HG03558 (cell line): ENCODE results near the gene TIAM2.

ENCODE experiments used
- ATAC-seq: cut with Tn5 transposase; IDR thresholded peaks from one replicate; pipeline ENCODE4 v1.9.1; 2021; ENCODE audit warnings: moderate number of reproducible peaks; ENCODE audit not compliant: unreplicated experiment; ENCODE audit errors: extremely low read depth

Gene TIAM2

GRCh38 chr6:155120034-155120433 lies 124.9 kb downstream of the TIAM2 start:
- no peak for ATAC-seq

DNA sequence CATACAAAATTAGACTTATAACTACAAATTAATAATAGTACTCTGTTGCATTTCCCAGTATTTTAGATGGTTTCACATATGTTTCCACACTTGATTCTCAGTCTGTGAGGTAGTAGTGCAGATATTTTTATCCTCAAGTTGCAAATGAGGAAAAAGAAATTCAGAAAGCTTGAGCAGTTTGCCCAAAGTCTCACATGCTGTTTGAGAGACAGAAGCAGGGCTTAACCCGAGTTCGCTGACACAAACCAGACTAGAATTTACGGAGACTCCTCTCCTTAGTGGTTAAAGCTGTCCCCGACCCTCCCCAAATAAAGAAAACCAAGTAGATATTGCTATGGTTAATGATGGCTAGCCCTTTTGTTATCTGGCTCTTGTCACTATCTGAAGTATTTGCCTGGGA lies 126.2 kb downstream of the TIAM2 start:
- no peak for ATAC-seq

- ATAC-seq, result no peak
Observed at GRCh38 chr6:155121699-155122098, 126.6 kb downstream of the TIAM2 start.

- no peak for ATAC-seq
Observed at GRCh38 chr6:155122199-155122950, 127.3 kb downstream of the TIAM2 start.

GRCh38 chr6:155123520-155123919 lies 128.4 kb downstream of the TIAM2 start:
- ATAC-seq, result no peak

- ATAC-seq, result no peak
Observed at GRCh38 chr6:155125906-155126305, 130.8 kb downstream of the TIAM2 start.

GRCh38 chr6:155126727-155127439 lies 131.8 kb downstream of the TIAM2 start:
- no peak for ATAC-seq

DNA sequence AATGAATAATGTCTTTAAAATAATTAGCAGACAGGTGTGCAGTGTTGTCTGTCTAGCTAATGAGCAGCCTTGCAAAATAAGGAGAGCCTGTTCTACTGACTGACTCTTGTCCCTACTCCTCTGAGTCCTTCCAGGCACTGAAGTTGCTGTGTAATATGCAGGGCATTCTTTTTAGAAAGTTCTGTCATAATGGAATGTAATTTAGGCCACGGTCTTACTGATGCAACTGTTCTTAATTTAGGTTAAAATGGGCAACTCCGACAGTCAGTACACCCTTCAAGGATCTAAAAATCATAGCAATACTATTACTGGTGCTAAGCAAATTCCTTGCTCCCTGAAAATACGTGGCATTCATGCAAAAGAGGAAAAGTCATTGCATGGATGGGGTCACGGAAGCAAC lies 133.9 kb downstream of the TIAM2 start:
- no peak for ATAC-seq

DNA sequence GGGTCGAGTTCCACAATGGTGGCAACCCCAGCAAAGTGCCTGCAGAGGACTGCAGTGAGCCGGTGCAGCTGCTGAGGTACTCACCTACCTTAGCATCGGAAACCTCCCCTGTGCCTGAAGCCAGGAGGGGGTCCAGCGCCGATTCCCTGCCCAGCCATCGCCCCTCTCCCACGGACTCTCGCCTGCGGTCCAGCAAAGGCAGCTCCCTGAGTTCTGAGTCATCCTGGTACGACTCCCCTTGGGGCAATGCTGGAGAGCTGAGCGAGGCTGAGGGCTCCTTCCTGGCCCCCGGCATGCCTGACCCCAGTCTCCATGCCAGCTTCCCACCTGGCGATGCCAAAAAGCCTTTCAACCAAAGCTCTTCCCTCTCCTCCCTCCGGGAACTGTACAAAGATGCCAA lies 134.6 kb downstream of the TIAM2 start:
- no peak for ATAC-seq

GRCh38 chr6:155130161-155130853 lies 135.2 kb downstream of the TIAM2 start:
- ATAC-seq, result no peak

GRCh38 chr6:155132617-155133016 lies 137.5 kb downstream of the TIAM2 start:
- ATAC-seq, result no peak

- no peak for ATAC-seq
Observed at GRCh38 chr6:155141002-155141401, 145.9 kb downstream of the TIAM2 start.

- ATAC-seq, result no peak
Observed at GRCh38 chr6:155141512-155141911, 146.4 kb downstream of the TIAM2 start.

- no peak for ATAC-seq
Observed at GRCh38 chr6:155142168-155143028, 147.3 kb downstream of the TIAM2 start.

GRCh38 chr6:155143029-155143577 lies 148.0 kb downstream of the TIAM2 start:
- ATAC-seq, result no peak

DNA sequence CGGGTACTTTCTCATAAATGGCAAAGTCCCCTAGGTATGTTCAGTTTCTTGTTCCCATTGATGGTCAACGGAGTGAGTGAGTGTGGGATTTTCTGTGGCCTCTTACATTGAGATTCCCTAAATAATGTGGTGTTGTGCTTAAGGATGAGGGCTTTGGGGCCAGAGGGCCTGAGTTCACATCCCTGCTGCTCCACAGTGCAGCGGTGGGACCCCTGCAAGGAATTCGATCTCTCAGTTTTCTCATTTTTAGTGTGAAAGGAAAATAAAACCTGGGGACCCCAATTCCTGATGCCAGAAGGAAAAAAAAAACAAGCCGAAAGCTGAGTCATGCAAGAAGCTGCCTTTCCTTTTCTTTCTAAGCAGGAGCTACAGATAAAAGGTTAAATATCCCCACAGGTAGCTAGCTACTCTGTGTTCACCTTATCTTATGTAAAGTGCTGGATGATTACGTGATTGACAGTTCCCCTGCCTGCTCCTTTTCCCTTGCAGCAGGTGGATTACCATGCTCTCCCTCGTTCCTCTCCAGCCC lies 148.5 kb downstream of the TIAM2 start:
- no peak for ATAC-seq

GRCh38 chr6:155146205-155146604 lies 151.1 kb downstream of the TIAM2 start:
- no peak for ATAC-seq

- no peak for ATAC-seq
Observed at GRCh38 chr6:155147958-155148663, 153.0 kb downstream of the TIAM2 start.

GRCh38 chr6:155150967-155151671 lies 156.0 kb downstream of the TIAM2 start:
- ATAC-seq, result no peak
